Activated T-cell treated with anti-CD3 and anti-CD28 coated beads, Interleukin-2, amount 50 U/mL, for 48 hours (primary cell): ENCODE measurements around the gene CAPZA3.
"Not testable (repeated sequence)": the region's sequence is repeated elsewhere in the genome, so short reads cannot be mapped to it uniquely, and the experiment has no call there.

Experiments
- DNase-seq, 2 experiments: peaks; one replicate each; pipeline ENCODE4 v3.0.0-alpha.2; 2020

CAPZA3 gene

DNA sequence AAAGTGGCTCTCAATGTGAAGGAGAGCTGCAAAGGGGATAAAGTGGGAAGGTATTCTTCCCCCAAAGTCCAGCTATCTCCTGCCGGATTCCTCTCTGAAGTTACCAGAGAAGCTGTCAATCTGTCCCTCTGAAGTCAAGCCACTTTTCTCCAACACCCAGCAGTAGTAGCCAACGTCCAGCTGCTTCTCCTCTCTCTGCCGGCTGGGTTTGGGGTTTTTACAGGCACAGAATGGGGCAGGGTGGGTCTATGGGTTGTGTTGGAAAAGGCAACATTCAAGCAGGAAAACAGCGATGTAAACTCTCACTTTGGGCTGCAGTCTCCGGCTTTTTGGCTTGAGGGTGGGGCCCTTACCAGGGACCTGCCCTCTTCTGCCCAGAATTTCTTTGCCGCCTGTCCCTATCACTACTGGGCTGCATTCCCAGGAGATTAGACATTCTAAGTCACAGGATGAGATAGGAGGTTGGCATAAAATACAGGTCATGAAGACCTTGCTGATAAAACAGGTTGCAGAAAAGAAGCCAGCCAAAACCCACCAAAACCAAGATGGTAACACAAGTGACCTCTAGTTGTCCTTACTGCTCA, 16.3 kb downstream of the CAPZA3 start:
- DNase-seq, result no peak

DNA sequence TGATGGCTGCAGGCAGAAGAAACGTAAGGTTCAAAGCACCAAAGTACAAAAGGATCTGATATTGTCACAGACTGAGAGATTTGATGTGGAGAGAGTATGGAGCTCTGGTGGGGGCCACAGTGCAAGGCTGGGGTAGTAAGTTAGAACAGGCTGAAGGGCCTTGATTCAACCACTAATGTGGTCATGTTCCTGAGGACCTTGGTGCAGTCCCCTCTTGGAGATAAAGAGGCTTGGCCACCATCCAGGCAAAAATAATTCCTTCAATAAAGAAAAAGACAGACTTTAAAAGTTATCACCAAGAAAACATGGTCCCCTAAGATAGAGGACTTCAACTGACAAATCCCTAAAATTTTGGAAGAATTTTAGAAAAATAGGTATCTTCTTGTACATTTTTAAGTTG, 17.4 kb downstream of the CAPZA3 start:
- DNase-seq, result no peak

DNA sequence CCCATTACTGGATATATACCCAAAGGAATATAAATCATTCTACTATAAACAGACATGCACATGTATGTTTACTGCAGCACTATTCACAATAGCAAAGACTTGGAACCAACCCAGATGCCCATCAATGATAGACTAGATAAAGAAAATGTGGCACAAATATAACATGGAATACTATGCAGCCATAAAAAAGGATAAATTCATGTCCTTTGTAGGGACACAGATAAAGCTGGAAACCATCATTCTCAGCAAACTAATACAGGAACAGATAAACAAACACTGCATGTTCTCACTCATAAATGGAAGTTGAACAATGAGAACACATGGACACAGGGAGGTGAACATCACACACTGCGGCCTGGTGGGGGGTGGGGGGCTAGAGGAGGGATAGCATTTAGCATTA, 28.6 kb downstream of the CAPZA3 start:
- DNase-seq, result not testable (repeated sequence)

DNA sequence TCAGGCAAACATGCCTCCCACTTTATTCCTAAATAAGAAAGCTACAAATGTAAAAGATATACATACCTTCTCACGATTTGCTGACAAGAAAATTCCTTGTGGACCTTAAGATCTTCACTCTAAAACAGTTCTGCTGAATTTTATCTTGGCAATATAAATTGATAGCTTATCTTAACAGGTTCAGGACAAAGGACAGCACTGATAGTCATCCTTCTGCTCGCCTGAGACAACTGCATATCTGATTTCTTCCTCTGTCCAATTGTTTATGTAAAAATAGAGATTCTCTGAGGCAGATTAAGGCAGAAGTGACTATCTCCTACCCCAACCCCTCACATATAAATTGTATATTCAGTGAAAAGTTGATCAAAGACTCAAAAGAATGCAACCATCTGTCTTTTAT, 44.9 kb downstream of the CAPZA3 start:
- no peak for DNase-seq

DNA sequence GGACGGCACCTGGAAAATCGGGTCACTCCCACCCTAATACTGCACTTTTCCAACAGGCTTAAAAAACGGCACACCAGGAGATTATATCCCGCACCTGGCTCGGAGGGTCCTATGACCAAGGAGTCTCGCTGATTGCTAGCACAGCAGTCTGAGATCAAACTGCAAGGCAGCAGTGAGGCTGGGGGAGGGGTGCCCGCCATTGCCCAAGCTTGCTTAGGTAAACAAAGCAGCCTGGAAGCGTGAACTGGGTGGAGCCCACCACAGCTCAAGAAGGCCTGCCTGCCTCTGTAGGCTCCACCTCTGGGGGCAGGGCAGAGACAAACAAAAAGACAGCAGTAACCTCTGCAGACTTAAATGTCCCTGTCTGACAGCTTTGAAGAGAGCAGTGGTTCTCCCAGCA, 47.5 kb downstream of the CAPZA3 start:
- not testable (repeated sequence) for DNase-seq
